IMR-90 (cell line): ENCODE measurements around the gene KLK6. TPM values are rescaled to one million over a fixed set of nuclear protein-coding genes. Genes with fewer than 3 reads are reported as not detected.

Experiments
- ATAC-seq: fragments of 200-7000 bp; cut with Tn5 transposase; 2 replicates; pipeline ENCODE4 v1.9.1; 2020; ENCODE audit warnings: low read depth, mild to moderate bottlenecking, moderate library complexity
- BruUV-seq: library from RNA; stranded (reverse); fragments of 400-500 nt; replicated peaks from 2 replicates; lab custom pipeline; 2021; lab: Mats Ljungman, UMichigan
- CTCF ChIA-PET: fragments of 300-600 bp; formaldehyde crosslinking; extraction: SDS; loops from one replicate; lab custom pipeline; 2021; ENCODE audit warnings: antibody characterized with exemption; lab: Yijun Ruan, JAX
- POLR2A ChIA-PET: fragments of 300-600 bp; sonication (Branson Sonifier 250); formaldehyde crosslinking; loops from one replicate; lab custom pipeline; 2022; ENCODE audit warnings: antibody characterized with exemption; ENCODE audit not compliant: unreplicated experiment; lab: Charles Lee
- DNase-seq: peaks from one replicate; pipeline ENCODE4 v3.0.0; 2013
- H2AFZ ChIP-seq: replicated peaks from 2 replicates; pipeline ENCODE3; 2013; ENCODE audit warnings: low read length, mild to moderate bottlenecking; ENCODE audit not compliant: poor library complexity
- H2AK5ac ChIP-seq: 2 replicates; pipeline ENCODE4 v1.6.1; 2013; ENCODE audit warnings: low read depth, low read length, inconsistent platforms
- H2AK9ac ChIP-seq: replicated peaks from 2 replicates; pipeline ENCODE3; 2013; ENCODE audit warnings: mild to moderate bottlenecking, low read depth, low read length, moderate library complexity; ENCODE audit not compliant: poor library complexity
- H2BK120ac ChIP-seq: 2 replicates; pipeline ENCODE4 v1.6.1; 2013; ENCODE audit warnings: low read depth, low read length, inconsistent platforms
- H2BK15ac ChIP-seq: 3 replicates; pipeline ENCODE4 v1.6.1; 2013; ENCODE audit warnings: low read depth, low read length, inconsistent platforms
- H2BK20ac ChIP-seq: 2 replicates; pipeline ENCODE4 v1.6.1; 2013; ENCODE audit warnings: low read depth, mild to moderate bottlenecking, inconsistent platforms, low read length, moderate library complexity
- H2BK5ac ChIP-seq: 2 replicates; pipeline ENCODE4 v1.6.1; 2013; ENCODE audit warnings: mild to moderate bottlenecking, low read depth, low read length, inconsistent platforms; ENCODE audit not compliant: poor library complexity, severe bottlenecking
- H3K14ac ChIP-seq: replicated peaks from 2 replicates; pipeline ENCODE4 v1.6.1; 2013; ENCODE audit warnings: low read depth, low read length, inconsistent platforms
- H3K18ac ChIP-seq: 2 replicates; pipeline ENCODE4 v1.6.1; 2013; ENCODE audit warnings: low read depth, low read length, control low read depth
- H3K23ac ChIP-seq: 2 replicates; pipeline ENCODE4 v1.6.1; 2013; ENCODE audit warnings: low read depth, low read length, inconsistent platforms
- H3K27ac ChIP-seq: 2 replicates; pipeline ENCODE4 v1.5.1; 2013; ENCODE audit warnings: mild to moderate bottlenecking, control low read depth, low read length; ENCODE audit not compliant: insufficient read depth
- H3K27me3 ChIP-seq: 2 replicates; pipeline ENCODE4 v1.6.1; 2013; ENCODE audit warnings: low read length; ENCODE audit not compliant: control insufficient read depth, insufficient read depth
- H3K36me3 ChIP-seq: 2 replicates; pipeline ENCODE4 v1.6.1; 2013; ENCODE audit warnings: low read length, mixed read lengths; ENCODE audit not compliant: control insufficient read depth, insufficient read depth
- H3K4ac ChIP-seq: 2 replicates; pipeline ENCODE4 v1.6.1; 2013; ENCODE audit warnings: low read depth, low read length, inconsistent platforms
- H3K4me1 ChIP-seq: 2 replicates; pipeline ENCODE4 v1.6.1; 2013; ENCODE audit warnings: low read length, mixed read lengths; ENCODE audit not compliant: control insufficient read depth, insufficient read depth
- H3K4me2 ChIP-seq: 2 replicates; pipeline ENCODE4 v1.6.1; 2013; ENCODE audit warnings: low read depth, mild to moderate bottlenecking, control low read depth, low read length, moderate library complexity
- H3K4me3 ChIP-seq: 2 replicates; pipeline ENCODE4 v1.5.1; 2013; ENCODE audit warnings: low read depth, mild to moderate bottlenecking, control low read depth, low read length, moderate library complexity; ENCODE audit not compliant: insufficient read depth
- H3K56ac ChIP-seq: 2 replicates; pipeline ENCODE4 v1.6.1; 2013; ENCODE audit warnings: low read length, inconsistent platforms; ENCODE audit not compliant: insufficient read depth; ENCODE audit errors: extremely low read depth
- H3K79me1 ChIP-seq, 2 experiments: 2 replicates each; pipeline ENCODE4 v1.6.1; 2013; ENCODE audit warnings: low read length in 2 of 2, inconsistent platforms in 1 of 2, low read depth in 1 of 2
- H3K9ac ChIP-seq: 2 replicates; pipeline ENCODE4 v1.6.1; 2013; ENCODE audit warnings: low read depth, low read length, control low read depth
- H3K9me1 ChIP-seq: 2 replicates; pipeline ENCODE4 v1.6.1; 2013; ENCODE audit warnings: low read length, inconsistent platforms; ENCODE audit not compliant: insufficient read depth
- H3K9me3 ChIP-seq: 2 replicates; pipeline ENCODE4 v1.6.1; 2013; ENCODE audit warnings: low read length; ENCODE audit not compliant: control insufficient read depth, insufficient read depth
- H4K20me1 ChIP-seq: 2 replicates; pipeline ENCODE4 v1.6.1; 2013; ENCODE audit warnings: low read length, inconsistent platforms; ENCODE audit not compliant: insufficient read depth
- H4K5ac ChIP-seq: 2 replicates; pipeline ENCODE4 v1.6.1; 2013; ENCODE audit warnings: mild to moderate bottlenecking, low read depth, low read length, control low read depth
- H4K8ac ChIP-seq, 2 experiments: 2 replicates each; pipeline ENCODE4 v1.6.1; 2013; ENCODE audit warnings: low read depth in 2 of 2, low read length in 2 of 2, control low read depth in 1 of 2, inconsistent platforms in 1 of 2
- H4K91ac ChIP-seq: 2 replicates; pipeline ENCODE4 v1.6.1; 2013; ENCODE audit warnings: low read depth, low read length, inconsistent platforms; ENCODE audit not compliant: insufficient read depth
- CEBPB ChIP-seq: IDR thresholded peaks from 2 replicates; pipeline ENCODE4 v1.6.1; 2012; ENCODE audit warnings: low read depth, low read length, improper control_type of control experiment
- CHD1 ChIP-seq: IDR thresholded peaks from 2 replicates; pipeline ENCODE4 v1.6.1; 2012; ENCODE audit warnings: low read depth, low read length, improper control_type of control experiment
- FOS ChIP-seq: fragments of 150-350 bp; IDR thresholded peaks from 2 replicates; pipeline ENCODE4 v1.6.1; 2016; ENCODE audit warnings: low read depth, low read length
- MXI1 ChIP-seq: IDR thresholded peaks from 2 replicates; pipeline ENCODE4 v1.6.1; 2012; ENCODE audit warnings: low read depth, mild to moderate bottlenecking, low read length, moderate library complexity, borderline replicate concordance
- RCOR1 ChIP-seq: IDR thresholded peaks from 2 replicates; pipeline ENCODE4 v1.6.1; 2012; ENCODE audit warnings: mild to moderate bottlenecking, low read length, improper control_type of control experiment; ENCODE audit not compliant: insufficient replicate concordance
- RFX5 ChIP-seq: IDR thresholded peaks from 2 replicates; pipeline ENCODE4 v1.8.0; 2012; ENCODE audit warnings: low read depth, mild to moderate bottlenecking, low read length, moderate library complexity
- SMC3 ChIP-seq: fragments of 150-350 bp; IDR thresholded peaks from 2 replicates; pipeline ENCODE4 v1.6.1; 2016; ENCODE audit warnings: low read depth, mild to moderate bottlenecking, antibody characterized with exemption, low read length, moderate library complexity
- whole genome bisulfite sequencing, 2 experiments: methylation state at CpG; one replicate each; pipeline versions ENCODE4 v1.1.5 to v1.1.7; 2013; ENCODE audit warnings: missing lambda C conversion rate in 2 of 2; ENCODE audit not compliant: insufficient read length in 1 of 2; ENCODE audit errors: extremely low coverage in 2 of 2; 5-methylcytosine and 5-hydroxymethylcytosine counted together
- dilution Hi-C: fragments of 300-500 bp; cut with HindIII; formaldehyde crosslinking; loops from one replicate; pipeline ENCODE4 v1.14.3; 2018; ENCODE audit warnings: low sequenced_read_pairs; ENCODE audit not compliant: unreplicated experiment
- in situ Hi-C: fragments of 300-500 bp; cut with MboI; formaldehyde crosslinking; loops from 3 replicates; pipeline ENCODE4 v1.14.3; 2019; ENCODE audit warnings: low sequenced_read_pairs, inconsistent platforms, mixed read lengths
- intact Hi-C: fragments of 100-400 bp; cut with micrococcal nuclease; formaldehyde crosslinking; loops from 2 replicates; pipeline ENCODE4 v1.10.0; 2022
- polyA plus RNA-seq, 3 experiments: library from polyadenylated mRNA; depleted of rRNA; stranded (reverse); fragments of >200 nt; gene quantifications; 2 replicates each; pipeline ENCODE4 v1.2.3, GENCODE V29; 2012; ENCODE audit warnings: low replicate concordance in 1 of 3
- total RNA-seq: library from RNA; depleted of rRNA; stranded (reverse); fragments of >200 nt; gene quantifications from 2 replicates; pipeline ENCODE4 v1.2.3, GENCODE V29; 2012
- TF ChIP-seq, protein P1 (sequence below): fragments of 150-350 bp; IDR thresholded peaks from 2 replicates; pipeline ENCODE4 v1.6.1; 2017; ENCODE audit warnings: mild to moderate bottlenecking, antibody characterized with exemption, low read length, low read depth
- TF ChIP-seq, protein P2 (sequence below): conservative IDR thresholded peaks from 2 replicates; pipeline ENCODE4 v1.5.1; 2012; ENCODE audit warnings: mild to moderate bottlenecking, low read depth, low read length, improper control_type of control experiment

KLK6 gene
- total and polyA plus RNA-seq, 2 of the 4 experiments (the other 2 are of a cell fraction): not detected

DNA sequence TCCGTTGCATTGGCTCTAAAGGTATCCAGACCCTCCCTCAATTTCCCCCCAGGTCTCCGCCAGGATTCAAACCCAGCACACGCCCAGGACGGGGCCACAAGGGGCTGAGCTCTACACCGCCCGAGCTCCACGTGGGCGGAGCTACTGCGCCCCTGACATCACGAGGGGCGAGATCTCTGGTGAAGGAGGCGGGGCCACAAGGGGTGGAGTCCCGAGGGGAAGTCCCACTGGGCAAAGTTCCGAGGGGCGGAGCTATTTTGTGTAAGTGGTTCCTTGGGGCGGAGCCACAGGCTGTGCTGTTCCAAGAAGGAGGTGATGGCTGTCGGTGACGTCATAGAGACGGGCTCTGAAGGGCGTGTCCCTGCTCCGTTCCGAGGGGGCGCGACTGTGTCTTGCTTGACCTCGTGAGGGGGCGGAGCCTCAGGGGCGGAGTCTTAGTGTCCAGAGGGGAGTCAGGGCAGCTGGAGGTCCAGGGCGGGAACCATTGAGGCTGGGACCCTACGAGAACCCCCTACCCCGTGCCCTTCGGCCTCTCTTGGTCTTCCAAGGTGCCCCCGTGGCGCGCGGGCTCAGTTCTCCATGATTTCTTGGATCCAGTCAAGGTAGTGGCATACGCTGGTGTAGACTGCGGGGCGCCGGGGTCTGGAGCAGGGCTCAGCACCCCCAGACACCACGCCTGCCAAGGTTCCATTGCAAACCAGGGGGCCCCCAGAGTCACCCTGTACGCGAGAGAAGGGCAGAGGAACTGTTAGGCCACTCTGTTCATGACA, 33.3 kb upstream of the KLK6 start:
- H3K14ac ChIP-seq: no peak overlapping the region
- DNase-seq: no peak
- no peak overlapping the region for H2BK20ac ChIP-seq
- H2BK5ac ChIP-seq: no peak overlapping the region
- H3K79me1 ChIP-seq: no peaks in the 10 kb centered on the region
- no peaks in the 10 kb centered on the region for H3K27me3 ChIP-seq
- dilution Hi-C loops: no loop called here
- H2AK5ac ChIP-seq: no peak overlapping the region
- WGBS, 2 experiments: 59% methylated on average over 14 of the region's 42 CpGs; no CpG with 5 or more reads in 1 of the 2 experiments
- intact Hi-C loops: no loop called here
- H3K9ac ChIP-seq: no peak overlapping the region
- H4K5ac ChIP-seq: no peak overlapping the region
- H3K27ac ChIP-seq: no peak overlapping the region
- no peak for ATAC-seq
- no TSS peak for BruUV-seq
- POLR2A ChIA-PET: no interaction called here
- H2BK120ac ChIP-seq: no peak overlapping the region
- H3K23ac ChIP-seq: no peak overlapping the region
- H3K18ac ChIP-seq: no peak overlapping the region
- H3K4me1 ChIP-seq: no peaks in the 10 kb centered on the region
- no peak overlapping the region for H2AK9ac ChIP-seq
- no peak overlapping the region for H3K56ac ChIP-seq
- no peaks in the 10 kb centered on the region for H3K36me3 ChIP-seq
- CTCF ChIA-PET: no interaction called here
- TF ChIP-seq RFX5 (no peak), SMC3 (no peak), MXI1 (no peak), FOS (no peak), RCOR1 (no peak), CHD1 (no peak), CEBPB (no peak)
- TF ChIP-seq, protein P1, sequence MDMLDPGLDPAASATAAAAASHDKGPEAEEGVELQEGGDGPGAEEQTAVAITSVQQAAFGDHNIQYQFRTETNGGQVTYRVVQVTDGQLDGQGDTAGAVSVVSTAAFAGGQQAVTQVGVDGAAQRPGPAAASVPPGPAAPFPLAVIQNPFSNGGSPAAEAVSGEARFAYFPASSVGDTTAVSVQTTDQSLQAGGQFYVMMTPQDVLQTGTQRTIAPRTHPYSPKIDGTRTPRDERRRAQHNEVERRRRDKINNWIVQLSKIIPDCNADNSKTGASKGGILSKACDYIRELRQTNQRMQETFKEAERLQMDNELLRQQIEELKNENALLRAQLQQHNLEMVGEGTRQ: no peak
- TF ChIP-seq, protein P2, sequence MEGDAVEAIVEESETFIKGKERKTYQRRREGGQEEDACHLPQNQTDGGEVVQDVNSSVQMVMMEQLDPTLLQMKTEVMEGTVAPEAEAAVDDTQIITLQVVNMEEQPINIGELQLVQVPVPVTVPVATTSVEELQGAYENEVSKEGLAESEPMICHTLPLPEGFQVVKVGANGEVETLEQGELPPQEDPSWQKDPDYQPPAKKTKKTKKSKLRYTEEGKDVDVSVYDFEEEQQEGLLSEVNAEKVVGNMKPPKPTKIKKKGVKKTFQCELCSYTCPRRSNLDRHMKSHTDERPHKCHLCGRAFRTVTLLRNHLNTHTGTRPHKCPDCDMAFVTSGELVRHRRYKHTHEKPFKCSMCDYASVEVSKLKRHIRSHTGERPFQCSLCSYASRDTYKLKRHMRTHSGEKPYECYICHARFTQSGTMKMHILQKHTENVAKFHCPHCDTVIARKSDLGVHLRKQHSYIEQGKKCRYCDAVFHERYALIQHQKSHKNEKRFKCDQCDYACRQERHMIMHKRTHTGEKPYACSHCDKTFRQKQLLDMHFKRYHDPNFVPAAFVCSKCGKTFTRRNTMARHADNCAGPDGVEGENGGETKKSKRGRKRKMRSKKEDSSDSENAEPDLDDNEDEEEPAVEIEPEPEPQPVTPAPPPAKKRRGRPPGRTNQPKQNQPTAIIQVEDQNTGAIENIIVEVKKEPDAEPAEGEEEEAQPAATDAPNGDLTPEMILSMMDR: no peak
- no peak overlapping the region for H2BK15ac ChIP-seq
- no peak overlapping the region for H3K4ac ChIP-seq
- no peak overlapping the region for H3K4me2 ChIP-seq
- no peak overlapping the region for H3K4me3 ChIP-seq
- peak overlapping the region; percentile 2 for H2AFZ ChIP-seq
- no peaks in the 10 kb centered on the region for H3K9me1 ChIP-seq
- no peak overlapping the region for H4K8ac ChIP-seq
- H4K20me1 ChIP-seq: no peaks in the 10 kb centered on the region; the same call in 1 of the 2 replicates
- H4K91ac ChIP-seq: no peak overlapping the region
- in situ Hi-C loops: no loop called here
- H3K9me3 ChIP-seq: peaks cover 10% of the 10 kb centered on the region
